ENCODE data around the gene HTR6.

Gene HTR6

DNA sequence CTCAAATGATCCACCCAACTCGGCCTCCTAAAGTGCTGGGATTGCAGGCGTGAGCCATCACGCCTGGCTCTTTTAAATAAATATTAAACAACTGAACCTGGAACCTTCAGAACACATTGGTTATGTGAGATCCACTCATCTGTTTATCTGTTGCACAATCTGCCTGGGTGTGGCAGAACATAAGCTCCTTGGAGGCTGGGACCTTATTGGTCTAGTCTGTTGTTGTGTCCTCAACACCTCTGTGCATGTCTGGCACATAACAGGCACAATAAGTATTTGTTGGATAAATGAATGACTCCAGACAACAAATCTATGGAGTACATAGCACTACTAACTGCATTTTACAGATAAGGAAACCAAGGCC lies 24.7 kb upstream of the HTR6 start:
- no peak for DNase-seq

DNA sequence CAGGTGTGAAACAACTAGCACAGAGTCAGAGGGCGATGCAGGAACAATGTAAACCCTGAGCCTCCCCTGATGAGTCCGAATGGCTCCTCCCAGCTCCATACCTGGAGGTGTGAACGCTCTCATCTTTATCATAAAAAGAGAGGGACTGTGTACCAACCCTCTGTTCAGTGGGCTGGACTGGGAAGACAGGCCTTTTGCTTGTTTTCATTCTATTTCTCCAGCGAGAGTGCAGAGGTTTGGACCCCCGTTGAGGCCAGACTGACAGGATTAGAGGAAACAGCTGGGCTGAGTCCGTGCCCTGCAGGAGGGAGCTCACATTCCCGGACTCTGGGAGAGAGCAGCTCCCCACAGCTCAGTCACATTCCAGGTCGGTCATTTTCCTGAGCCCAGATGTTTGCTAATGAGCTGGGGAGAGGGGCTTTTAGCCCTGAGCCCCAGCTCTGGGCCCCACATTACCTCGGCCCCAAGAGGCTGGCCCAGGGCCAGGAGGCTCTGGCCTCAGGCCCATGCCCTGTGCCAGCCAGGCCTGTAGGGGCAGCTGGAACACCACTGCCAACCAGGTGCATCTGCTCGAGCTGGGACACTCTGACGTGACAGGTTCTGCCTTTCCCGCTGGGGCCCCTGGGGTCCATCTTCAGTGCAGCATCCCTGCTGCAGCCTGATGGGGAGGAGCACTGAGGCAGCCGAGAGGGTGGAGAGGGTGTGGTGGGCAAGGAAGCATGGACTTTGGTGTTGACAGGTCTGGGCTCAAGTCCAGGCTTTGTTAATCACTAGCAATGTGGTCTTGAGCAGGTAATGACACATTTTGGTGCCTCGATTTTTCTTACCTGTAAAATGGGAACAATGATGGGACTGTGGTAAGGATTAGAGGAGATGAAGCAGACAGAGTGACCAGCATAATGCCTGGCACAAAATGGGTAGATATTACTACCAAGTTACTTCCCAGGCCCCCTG lies 24.0 kb upstream of the HTR6 start:
- DNase-seq = no peak

DNA sequence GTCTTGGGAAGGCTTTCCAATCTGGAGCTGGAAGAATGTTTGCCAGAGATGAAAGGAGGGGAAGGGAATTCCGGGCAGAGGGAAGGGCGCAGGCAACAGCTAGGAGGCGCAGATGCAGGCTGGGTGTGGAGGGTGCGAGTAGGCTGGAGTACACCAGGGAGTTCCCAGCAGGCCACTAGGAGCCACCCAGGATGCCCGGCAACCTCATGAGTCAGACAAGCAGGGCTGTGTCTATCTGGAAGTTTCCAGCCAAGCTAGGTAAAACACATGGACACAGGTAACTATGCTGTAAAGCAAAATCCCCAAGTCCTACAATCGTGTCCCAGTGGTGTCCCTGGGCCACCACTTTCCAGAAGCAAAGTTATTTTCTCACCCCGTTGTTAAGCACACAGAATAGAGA lies 21.6 kb upstream of the HTR6 start:
- DNase-seq = peak; percentile 77

DNA sequence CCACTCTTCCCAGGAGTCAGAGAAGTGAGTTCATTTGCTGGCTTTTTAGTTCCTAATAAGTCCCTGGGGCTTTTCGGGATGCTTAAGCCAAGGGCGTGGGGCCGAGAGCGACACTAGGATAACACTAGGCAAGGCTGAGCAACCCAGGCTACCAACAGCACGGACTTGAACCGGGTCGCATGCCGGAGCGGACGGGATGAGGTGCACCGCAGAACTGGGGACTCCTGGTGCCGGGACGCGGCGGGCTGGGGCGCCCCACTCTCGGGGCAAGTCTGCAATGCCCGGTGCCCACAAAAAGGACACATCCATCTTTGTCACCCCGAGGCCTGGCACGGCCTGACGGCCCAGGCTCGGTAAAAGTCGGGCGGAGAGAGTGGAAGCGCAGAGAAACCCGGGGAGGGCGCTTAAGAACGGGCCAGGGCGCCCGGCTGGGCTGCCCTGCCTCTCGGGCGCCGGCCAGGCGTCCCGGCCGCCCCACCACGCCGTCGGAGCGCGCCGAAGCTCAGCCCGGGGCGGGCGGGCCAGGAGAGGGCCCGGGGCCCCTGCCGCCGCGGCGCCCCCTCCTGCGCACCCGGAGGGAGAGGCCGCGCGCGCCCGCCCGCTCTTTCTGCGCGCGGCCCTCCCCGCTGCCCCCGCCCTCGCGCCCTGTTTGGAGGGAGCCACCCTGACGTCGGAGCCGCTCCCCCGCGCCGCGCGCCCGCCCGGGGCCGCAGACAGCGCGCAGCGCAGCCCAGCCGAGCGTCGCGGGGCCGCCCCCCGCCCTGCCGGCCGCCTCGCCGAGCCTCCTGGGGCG lies 20.9 kb upstream of the HTR6 start, which contains the start of gene NBL1:
Gene NBL1 (plus strand): TSS at position 710 of the 793 bp plus-strand sequence. CDS start 10,720 bp downstream, outside the sequence.
- no peak for DNase-seq

DNA sequence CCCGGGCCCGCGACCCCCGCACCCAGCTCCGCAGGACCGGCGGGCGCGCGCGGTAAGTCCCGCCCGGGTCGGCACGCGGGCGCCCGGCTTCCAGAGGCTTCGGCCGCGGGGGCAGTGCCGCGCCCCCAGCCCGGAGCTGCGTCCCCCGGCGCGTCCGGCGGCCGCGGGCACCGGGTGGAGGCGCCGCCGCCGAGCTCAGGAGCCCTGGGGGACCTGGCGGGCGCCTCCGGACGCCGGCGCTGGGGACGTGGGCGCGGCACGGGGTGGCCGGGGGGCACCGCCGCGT lies 20.3 kb upstream of the HTR6 start:
- no peak for DNase-seq

DNA sequence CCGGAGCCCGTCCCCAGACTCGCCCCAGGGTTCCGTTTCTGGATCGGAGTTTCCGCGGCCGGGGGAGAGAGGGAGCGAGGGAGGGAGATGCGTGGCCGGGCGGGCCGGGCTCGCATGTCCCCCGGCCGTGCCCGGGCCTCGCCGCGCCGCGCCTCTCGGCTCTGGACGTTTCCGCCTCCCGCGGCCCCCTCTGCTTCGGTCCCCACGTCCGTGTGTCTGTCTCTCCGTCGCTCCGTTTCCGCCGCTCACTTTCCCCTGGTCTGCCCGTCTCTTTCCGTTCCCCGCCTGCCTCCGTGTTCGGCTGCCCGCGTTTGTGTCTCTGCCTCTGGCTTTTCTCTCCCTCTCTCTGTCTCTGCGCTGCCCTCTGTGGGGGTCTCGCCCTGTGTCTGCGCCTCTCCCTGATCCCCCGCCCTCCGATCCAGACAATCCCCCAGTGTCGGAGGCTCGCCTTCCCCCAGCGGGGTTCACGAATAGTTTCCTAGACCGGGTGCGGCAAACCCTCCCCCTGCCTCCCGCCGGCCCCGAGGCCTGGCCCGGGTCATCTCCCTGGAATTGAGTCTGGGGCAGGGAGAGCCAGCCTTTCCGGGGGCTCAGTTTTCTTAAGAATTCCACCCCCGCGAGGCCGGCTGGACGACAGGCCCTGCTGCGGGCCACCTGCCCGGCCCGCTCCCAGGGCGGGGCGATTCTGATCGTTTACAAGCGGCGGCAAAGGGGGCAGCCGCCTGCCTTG lies 19.8 kb upstream of the HTR6 start:
- DNase-seq = no peak

DNA sequence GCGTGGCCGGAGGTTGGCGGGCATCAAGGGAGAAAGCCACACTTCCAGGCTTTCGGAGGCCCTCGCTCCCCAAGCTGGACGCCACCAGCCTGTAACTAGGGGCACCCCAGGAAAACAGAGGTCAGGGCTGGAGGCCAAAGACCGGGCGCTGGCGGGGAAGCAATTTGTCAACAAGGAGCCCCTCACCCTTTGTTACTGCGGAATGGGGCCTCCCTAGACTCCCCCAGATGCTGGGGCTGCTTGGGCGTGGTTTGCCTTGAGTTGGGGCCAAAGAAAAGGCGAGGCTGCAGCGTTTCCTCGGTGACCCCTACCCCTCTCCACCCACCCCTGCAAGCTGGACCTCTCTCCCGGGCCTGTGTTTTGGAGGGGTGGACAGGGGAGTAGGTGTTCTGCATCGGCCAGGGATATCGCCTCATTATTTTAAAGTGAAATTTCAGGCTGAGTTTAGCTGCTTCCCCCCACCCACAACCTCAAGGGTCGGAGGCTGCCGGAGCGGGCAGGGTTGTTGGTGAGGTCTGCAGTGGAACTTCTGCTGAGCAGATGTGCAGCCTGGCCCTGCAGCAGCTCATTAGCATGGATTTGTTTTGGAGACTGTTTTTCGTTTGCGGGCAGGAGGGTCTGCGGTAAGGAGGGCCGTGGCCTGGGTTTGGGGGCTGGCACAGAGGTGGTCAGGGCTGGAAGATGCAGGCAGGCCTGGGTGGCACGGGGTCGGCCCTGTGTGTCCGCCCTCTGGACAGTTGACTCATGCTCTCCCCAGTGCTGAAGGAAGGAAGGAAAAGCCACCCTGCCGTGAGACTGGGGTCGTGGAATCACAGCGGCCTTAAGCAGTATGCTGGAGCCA lies 19.0 kb upstream of the HTR6 start:
- no peak for DNase-seq

DNA sequence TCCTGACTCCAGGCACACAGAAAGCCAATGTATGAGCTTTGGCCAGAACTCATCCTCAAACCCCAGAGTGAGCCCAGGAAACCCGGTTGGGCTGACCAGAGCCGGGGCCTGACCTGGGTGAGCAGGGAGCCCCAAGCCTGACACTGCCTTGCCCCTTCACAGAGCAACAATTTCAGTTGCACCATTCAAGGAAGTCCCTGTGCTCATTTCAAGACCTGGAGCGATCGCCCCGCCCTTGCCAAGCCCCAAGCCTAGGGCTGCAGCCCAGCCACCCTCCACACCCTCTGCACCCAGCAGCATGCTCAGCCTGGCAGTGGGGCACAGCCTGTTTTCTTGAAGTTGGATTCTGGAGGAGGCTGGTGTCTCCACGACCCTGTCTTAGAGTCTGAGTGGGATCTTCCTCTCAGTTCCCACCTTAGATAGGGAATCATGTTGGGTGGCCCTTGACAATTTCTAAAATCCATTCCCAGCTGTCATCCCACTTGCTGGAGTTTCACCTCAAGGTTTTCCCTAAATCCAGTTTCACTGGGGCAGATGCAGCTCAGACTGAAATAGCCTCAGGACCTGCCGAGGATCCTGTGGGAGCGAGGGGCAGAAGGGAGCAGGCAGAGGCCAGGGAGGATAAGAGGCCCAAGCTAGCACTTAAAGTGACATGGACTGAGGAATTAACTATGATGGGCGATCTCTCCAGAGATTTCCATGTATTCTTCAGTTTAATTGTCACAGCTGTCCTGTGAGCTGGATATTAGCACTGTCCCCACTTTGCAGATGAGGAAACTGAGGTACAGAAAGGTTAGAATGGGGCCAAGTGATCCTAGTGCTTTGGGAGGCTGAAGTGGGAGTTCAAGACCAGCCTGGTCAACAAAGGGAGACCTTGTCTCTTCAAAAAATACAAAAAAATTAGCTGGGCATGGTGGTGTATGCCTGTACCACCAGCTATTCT lies 18.0 kb upstream of the HTR6 start:
- no peak for DNase-seq

DNA sequence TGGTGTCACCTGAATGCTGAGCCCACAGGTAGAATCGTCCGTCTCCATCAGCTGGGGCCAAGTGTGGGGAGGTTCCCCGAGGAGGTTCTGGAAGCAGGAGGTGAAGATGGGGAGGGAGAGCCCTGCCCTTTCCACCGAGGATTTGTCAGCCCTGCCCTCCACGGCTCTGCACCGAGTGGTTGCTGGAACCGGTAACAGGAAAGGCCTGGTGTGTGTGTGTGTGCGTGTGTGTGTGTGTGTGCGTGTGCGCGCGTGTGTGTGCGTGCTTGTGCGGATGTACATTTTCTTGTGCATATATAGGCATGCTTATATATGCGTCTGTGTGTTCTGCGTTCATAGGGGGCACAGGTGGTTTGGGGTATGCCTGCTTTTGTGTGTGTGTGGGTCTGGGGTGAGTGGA lies 17.0 kb upstream of the HTR6 start:
- no peak for DNase-seq

DNA sequence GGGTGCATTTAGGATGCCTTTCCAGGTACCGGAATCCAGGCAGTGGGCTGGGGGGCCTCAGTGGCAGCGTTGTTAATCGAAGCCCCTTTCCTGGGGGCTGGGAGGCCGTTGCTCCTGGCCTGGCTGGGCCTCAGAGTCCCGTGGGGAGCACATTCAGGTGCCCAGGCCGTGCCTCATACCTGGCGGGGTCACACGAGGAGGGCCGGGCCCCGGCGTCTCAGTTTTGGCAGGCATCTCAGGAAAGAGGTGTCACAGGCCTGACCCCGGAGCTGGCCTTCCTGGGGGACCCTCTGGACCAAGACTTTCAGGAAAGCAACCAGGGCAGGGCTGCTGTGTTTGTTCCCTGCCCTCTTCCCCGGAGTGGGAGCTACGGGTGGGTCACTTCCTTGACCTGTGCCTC lies 16.4 kb upstream of the HTR6 start:
- no peak for DNase-seq

DNA sequence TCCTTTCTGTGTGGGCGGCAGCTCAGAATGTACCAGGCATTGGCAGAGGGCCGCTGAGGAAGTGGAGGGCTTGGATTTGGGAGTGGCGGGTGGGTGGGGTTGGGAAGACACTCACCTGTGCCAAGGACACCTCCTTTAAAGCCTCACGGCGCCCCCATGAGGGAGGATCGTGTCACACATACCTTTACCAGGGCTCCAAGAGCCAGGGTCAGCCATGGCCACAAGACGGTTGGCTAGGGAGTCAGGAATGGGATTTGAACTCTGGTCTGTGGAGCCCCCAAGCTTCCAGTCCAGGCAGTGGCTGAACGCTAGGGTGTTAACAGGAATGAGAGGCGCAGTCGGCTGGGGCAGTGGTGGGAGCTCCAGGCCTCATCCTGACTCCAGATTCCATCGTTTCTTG lies 16.0 kb upstream of the HTR6 start:
- no peak for DNase-seq

DNA sequence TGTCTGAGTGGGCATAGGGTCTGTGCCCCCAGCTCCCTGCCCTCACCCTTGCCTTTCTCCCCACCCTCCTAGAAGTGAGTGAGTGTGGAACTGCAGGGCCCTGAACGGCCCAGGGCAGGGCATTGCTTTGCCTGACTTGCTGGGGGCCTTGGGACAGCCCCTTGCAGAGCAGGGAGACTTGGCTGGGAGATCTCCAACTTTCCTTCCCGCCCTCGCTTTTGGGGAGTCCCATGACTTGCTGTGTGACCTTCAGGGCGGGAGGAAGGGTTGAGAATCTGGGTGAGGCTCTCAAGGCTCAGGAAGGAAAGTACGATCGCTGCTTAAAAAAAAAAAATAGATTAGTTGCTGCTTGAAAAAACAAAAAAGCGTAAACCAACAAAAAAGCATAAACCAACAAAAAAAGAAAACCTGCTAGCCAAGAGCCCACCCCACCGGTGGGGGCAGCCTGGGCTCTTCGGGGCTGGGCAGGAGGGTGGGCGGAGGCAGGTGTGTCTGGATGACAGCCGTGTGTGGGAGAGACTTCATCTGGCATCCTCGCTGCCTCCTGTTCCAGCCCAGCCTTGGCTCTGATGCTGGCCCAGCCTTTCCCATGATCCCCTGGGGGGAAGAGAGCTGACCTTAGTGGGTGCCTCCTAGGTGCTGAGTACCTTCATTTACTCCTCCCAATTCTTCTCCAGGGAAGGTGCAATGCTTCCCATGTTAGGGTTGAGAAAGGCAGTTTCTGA lies 14.1 kb upstream of the HTR6 start:
- DNase-seq = no peak

DNA sequence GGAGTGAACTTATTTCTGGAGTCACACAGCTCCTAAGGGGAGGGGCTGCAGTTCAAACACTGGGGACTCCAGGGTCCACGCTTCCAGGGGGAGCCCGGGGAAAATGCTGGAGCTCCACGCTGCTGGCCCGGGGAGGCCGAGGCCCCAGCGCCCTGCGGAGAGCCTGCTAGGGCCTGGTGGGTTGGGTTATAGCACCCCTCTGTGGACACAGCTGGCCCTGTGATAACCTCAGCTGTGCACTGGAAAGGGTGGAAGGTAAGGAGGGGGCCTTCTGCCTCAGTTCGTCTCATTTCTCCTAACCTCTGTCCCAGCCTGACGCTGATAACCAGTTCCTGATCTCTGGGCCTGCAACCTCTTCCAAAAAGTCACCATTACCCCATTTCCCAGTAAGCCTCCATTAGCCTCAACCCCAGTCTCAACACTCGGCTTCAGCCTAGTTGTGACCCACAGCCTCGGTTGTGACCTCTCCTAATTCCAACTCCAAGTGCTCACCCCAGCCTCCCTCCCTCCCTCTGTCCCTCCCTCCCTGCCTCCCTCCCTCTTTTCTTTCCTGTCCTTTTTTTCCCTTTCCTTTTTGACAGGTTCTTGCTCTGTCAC lies 13.4 kb upstream of the HTR6 start:
- peak; percentile 78 for DNase-seq

DNA sequence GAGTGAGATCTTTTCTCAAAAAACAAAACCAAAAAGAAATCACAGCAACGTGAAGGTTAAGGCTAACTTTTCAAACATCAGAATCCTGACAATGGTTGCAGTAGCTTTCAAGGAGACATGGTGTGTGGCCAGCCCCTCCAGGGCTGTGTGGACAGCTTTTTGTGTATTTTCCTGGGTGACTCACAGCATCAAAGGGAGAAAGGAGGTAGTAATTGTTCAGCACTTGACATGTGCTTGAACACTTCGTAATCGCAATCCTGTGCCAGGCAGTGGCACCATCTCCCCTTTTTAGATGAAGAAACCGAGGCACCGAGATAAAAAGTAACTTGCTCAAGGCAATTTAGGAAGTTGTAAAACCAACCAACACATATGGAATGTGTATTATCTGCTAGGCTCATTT lies 10.3 kb upstream of the HTR6 start:
- DNase-seq = no peak

DNA sequence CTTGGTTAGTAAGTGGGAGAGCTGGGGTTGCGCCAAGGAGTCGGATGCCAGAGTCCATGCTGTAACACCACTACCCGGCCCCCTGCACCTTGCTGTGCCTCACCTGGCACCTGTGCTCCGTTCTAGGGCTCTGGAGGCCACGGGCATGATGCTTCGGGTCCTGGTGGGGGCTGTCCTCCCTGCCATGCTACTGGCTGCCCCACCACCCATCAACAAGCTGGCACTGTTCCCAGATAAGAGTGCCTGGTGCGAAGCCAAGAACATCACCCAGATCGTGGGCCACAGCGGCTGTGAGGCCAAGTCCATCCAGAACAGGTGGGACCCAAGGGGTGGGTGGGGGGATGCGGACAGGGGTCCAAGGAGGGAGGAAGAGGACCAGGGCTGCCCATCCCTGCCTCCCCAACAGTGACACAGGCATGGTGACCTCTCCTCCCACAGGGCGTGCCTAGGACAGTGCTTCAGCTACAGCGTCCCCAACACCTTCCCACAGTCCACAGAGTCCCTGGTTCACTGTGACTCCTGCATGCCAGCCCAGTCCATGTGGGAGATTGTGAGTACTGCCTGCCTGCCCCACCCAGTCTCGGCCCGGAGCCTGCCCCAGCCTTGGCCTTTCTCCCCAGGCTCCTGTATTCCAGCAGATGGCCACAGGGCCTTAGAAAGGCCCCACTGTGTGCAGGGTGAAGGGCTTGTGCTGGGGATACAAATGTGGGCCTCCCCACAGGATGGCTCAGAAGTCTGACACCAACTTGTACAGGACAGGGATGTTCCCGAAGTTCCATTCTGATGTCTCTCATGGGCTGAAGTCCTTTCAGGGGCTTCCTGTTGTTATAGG lies 9.6 kb upstream of the HTR6 start:
- no peak for DNase-seq

DNA sequence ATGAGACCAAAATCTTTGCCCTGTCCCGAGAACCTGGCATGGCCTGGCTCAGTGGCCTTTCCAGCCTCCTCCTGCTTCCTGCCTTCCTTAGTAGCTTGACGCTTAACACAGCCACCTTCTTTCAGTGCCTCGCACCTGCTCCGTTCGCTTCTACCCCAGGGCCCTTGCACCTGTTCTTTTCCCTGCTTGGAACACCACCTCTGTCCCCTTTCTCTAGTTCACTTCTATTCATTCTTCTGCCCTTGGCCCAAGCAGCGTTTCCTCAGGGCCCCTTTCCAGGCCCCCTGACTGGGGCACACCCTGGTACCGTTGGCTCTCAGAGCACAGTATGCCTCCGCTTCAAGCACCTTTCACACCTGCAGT lies 9.0 kb upstream of the HTR6 start:
- DNase-seq = no peak

DNA sequence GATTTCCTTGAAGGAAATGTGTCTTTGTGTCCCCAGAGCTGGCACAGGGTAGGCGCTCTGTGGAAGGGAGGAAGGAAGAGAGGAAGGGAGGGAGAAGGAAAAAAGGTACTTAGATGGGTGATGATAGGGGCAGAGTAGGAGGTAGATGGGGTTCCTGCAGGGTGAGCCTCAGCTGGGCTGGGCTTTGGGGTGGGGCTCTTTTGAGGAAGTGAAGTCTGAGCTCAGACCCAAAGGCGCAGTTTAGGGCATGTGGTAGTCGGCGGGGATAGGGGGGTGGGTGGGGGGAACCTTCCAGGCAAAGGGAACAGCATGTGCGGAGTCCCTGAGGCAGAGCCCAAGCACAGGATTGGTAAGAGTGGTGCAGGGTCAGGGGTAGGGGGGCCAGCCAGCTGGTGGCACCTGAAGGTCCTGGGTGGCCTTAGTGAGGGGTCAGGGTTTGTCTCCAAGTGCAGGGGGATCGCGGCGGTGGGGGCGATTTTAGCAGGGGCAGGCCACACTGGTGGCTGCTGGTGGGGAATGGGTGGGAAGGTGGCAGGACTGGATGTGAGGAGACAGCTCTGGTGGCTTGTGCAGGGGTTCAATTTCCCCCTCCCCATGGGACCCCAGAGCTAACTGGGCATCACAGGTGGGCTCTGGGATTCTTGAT lies 8.4 kb upstream of the HTR6 start:
- no peak for DNase-seq

DNA sequence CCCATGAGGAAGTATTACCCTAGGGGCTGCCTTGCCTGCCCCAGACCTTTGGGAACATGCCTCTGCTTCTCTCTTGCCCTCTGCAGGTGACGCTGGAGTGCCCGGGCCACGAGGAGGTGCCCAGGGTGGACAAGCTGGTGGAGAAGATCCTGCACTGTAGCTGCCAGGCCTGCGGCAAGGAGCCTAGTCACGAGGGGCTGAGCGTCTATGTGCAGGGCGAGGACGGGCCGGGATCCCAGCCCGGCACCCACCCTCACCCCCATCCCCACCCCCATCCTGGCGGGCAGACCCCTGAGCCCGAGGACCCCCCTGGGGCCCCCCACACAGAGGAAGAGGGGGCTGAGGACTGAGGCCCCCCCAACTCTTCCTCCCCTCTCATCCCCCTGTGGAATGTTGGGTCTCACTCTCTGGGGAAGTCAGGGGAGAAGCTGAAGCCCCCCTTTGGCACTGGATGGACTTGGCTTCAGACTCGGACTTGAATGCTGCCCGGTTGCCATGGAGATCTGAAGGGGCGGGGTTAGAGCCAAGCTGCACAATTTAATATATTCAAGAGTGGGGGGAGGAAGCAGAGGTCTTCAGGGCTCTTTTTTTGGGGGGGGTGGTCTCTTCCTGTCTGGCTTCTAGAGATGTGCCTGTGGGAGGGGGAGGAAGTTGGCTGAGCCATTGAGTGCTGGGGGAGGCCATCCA lies 7.8 kb upstream of the HTR6 start:
- no peak for DNase-seq
